SJCRH30 (cell line): Measurements from ENCODE around the gene RPL38. TPM values are rescaled to one million over a fixed set of nuclear protein-coding genes. Genes with fewer than 3 reads are reported as not detected.

Source experiments
- DNase-seq, 2 experiments: peaks; one replicate each; pipeline ENCODE4 v3.0.0-alpha.2; 2015 to 2020
- H3K27ac ChIP-seq: fragments of 250-450 bp; sonication (Bioruptor Pico); 2 replicates; pipeline ENCODE4 v1.5.1; 2020; ENCODE audit warnings: mild to moderate bottlenecking, moderate library complexity
- H3K27me3 ChIP-seq: fragments of 250-450 bp; sonication (Bioruptor Pico); 2 replicates; pipeline ENCODE4 v1.5.1; 2020; ENCODE audit warnings: mild to moderate bottlenecking, moderate library complexity
- H3K36me3 ChIP-seq: fragments of 250-450 bp; sonication (Bioruptor Pico); 2 replicates; pipeline ENCODE4 v1.5.1; 2020; ENCODE audit warnings: mild to moderate bottlenecking, moderate library complexity
- H3K4me1 ChIP-seq: fragments of 250-450 bp; sonication (Bioruptor Pico); 2 replicates; pipeline ENCODE4 v1.5.1; 2020; ENCODE audit warnings: mild to moderate bottlenecking, moderate library complexity
- H3K4me3 ChIP-seq: fragments of 250-450 bp; sonication (Bioruptor Pico); 2 replicates; pipeline ENCODE4 v1.5.1; 2020; ENCODE audit warnings: mild to moderate bottlenecking, moderate library complexity
- H3K9me3 ChIP-seq: fragments of 250-450 bp; sonication (Bioruptor Pico); replicated peaks from 2 replicates; pipeline ENCODE4 v1.5.1; 2020; ENCODE audit warnings: mild to moderate bottlenecking, moderate library complexity
- total RNA-seq: library from RNA; depleted of rRNA; stranded (reverse); fragments of >200 nt; shearing (Covaris generic); gene quantifications from 2 replicates; pipeline ENCODE4 v1.2.3, GENCODE V29; 2014

The RPL38 gene
- total RNA-seq, 1 experiment from 2014 or later: 5,758 TPM

DNA sequence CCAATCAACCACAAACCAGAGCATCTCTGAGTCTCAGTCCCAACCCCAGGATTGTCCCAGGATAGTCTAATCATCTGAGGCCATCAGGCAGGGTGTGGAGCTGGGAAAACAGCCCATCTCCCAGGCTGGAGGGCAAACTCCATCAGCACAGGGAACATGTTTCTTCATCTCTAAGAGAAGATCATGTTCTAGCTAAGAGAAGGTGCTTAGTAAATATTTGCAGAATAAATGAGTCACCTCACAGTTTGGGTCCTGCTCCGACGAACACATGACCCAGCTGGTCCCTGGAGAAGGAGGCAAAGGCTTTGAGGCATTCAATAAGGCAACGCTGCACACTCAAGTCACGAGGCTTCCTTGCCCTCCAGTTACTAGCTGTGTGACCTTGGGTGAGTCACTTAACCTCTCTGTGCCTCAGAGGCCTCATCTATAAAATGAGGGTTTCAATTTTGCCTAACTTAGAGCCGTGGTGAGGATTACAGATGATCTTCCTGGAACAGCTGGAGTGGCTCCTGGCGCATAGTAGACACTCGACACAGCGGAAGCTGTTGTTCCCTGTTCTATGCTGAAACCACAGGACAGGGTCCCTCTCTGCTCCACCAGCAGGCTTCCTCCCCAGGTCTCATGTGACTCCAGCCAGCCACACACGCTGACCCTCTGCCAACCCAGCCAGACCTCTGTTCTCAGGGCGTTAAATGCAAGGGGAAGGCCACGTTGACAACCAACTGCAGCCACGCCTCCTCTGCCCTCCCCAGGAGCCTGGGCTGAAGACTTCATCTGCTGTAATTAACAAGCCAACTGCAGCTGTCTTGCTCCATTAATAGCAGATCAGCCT is 10.3 kb upstream of the RPL38 start:
- no peaks in the 10 kb centered on the region for H3K36me3 ChIP-seq

DNA sequence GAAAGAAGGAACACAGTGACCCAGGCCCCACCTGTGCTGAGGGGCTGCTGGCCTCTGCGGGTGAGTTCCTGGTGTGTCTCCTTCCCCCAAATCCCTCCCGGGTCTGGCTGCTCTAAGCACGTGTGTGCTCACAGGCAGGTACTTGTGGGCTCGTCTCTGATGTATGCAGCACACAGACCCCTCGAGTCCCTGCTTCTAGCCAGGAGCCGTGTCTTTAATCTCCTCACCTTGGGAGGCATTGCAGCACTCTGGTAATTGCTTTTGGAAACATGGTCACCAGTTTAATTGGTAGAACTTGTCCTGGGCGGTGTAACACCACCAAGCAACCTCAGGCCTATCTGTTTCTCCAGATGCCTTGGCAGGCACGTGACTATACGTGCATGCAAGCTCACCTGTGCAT is 8.8 kb upstream of the RPL38 start:
- Histone ChIP-seq H3K36me3 (no peaks in the 10 kb centered on the region), H3K4me3 (no peak overlapping the region), H3K27ac (no peak overlapping the region), H3K9me3 (no peaks in the 10 kb centered on the region), H3K4me1 (peaks cover 43% of the 10 kb centered on the region), H3K27me3 (peaks cover 3% of the 10 kb centered on the region; the same call in 1 of the 2 replicates)
- DNase-seq: no peak

More for the DNA sequence above, 10.3 kb upstream of the RPL38 start:
- DNase-seq: peak; percentile 99 to 100
- H3K27me3 ChIP-seq: no peaks in the 10 kb centered on the region
- H3K27ac ChIP-seq: peak overlapping the region; percentile 61
- H3K4me3 ChIP-seq: no peak overlapping the region
- H3K4me1 ChIP-seq: peaks cover 43% of the 10 kb centered on the region
- no peaks in the 10 kb centered on the region for H3K9me3 ChIP-seq

DNA sequence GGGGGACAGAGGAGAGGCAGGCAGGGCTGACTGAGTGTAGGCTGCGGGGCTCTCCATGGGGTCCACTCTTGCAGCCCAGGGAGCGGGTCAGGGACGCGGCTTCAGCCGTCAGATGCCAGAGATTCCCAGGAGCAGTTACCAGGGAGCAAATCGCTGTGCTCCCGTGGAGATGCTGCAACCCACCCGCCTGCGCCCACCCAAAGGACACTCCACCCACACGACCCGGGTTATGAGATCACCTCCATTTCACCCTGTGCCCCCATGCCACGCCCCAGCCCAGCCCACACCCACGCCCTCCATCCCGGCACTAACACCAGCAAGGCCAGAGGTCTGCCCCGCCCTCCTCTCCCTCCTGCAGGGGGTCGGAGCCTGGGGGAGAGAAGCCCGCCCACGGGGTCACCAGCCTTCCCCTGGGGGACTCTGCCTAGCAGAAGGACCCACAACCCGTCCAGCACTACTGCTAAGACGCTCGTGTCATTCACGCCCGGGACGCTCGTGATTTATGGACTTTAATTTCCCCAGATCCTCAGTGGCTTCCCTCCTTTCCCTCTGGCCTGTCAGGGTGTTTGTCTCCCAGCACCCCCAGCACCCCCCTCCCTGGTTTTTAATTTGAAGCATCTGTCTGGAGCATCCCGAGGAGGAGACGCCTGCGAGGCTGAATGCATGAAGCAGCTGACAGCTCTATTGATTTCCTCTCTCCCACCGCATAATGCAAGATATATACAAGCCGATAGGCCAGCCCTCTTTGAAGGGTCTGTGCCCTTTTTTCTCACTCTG is 6.7 kb upstream of the RPL38 start:
- peaks cover 54% of the 10 kb centered on the region for H3K4me1 ChIP-seq
- peaks cover 7% of the 10 kb centered on the region; the same call in 1 of the 2 replicates for H3K27me3 ChIP-seq
- peak overlapping the region; percentile 7 for H3K4me3 ChIP-seq

DNA sequence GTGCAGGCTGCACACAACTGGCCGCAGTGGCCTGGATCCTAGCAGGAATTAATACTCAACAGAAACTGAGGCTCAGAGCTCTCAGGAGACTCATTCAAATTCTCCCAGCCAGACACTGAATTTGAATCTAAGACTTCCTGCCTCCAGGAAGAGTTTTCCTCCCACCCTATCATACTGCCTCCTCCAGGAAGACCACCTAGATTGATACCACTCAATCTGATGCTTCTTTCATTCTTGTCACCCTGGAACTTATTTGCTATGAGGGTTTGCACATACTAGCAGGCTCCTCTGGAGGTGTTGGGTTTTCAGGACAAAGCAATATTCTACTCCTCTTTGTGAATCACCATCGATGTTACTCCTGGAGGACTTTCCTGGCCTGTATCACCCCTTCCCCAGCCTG is 5.7 kb upstream of the RPL38 start:
- Histone ChIP-seq H3K27me3 (peaks cover 13% of the 10 kb centered on the region; the same call in 1 of the 2 replicates), H3K4me1 (peaks cover 52% of the 10 kb centered on the region), H3K4me3 (no peak overlapping the region), H3K9me3 (no peaks in the 10 kb centered on the region), H3K36me3 (no peaks in the 10 kb centered on the region), H3K27ac (no peak overlapping the region)
- no peak for DNase-seq

More for the DNA sequence above, 6.7 kb upstream of the RPL38 start:
- DNase-seq: peak; percentile 39 to 57
- Histone ChIP-seq H3K36me3 (no peaks in the 10 kb centered on the region), H3K27ac (no peak overlapping the region), H3K9me3 (no peaks in the 10 kb centered on the region)

DNA sequence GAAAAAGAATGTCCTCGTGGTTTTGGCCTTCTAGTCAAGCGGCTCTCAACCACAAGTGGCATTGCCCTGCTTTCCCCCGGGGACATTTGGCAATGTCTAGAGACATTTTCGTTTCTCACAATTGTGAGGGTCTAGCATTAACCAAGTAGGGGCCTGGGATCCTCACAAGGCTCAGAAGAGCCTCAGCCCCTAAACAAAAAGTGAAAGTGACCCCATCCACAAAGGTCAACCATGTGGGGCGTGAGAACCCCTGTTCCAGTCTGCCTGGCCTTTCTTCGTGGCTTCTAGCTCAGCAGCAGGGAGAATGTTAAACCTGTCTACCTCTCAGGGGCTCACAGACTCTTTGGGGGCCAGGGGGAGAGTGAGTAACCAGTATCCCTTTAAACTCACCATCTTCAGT is 4.8 kb upstream of the RPL38 start:
- Histone ChIP-seq H3K4me3 (no peak overlapping the region), H3K4me1 (peaks cover 48% of the 10 kb centered on the region), H3K27me3 (peaks cover 13% of the 10 kb centered on the region; the same call in 1 of the 2 replicates)

DNA sequence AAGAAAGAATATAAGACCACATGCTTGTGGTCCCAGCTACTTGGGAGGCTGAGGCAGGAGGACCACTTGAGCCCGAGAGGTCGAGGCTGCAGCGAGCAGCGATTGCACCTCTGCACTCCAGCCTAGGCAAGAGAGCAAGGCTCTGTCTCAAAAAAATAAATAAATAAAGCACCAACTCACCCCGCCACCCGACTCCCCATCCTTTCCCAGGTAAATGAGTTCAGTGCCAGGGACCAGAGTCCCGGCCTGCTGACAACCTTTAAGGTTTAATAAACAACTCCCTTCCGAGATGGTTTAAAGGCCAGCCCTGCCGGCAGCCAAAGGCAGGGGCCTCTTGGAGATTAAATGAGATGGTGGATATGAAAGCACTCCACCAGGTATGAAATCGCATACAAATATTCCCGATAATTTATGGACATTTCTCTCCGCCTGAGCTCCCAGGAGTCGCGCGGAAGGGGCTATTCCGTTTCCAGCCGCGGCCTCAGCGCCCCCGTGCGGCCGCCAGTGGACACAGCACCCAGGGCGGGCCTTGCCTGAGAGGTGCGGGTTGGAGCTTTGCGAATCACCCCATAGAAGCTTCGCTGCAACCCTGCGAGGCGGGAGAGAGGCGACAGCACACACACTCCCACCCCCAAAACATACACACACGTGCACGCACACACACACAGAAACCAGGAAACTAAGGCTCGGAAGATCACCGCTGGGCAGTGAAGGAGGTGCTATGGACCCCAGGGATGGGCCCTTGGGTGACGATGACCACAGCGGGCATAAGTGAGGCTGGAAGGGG is 4.0 kb upstream of the RPL38 start:
- Histone ChIP-seq H3K36me3 (peaks cover 9% of the 10 kb centered on the region), H3K9me3 (no peaks in the 10 kb centered on the region), H3K27ac (no peak overlapping the region), H3K4me1 (peaks cover 40% of the 10 kb centered on the region), H3K4me3 (no peak overlapping the region), H3K27me3 (peaks cover 13% of the 10 kb centered on the region; the same call in 1 of the 2 replicates)
- peak; percentile 72 to 85 for DNase-seq

More for the DNA sequence above, 4.8 kb upstream of the RPL38 start:
- Histone ChIP-seq H3K36me3 (peaks cover 1% of the 10 kb centered on the region; the same call in 1 of the 2 replicates), H3K9me3 (no peaks in the 10 kb centered on the region), H3K27ac (no peak overlapping the region)
- no peak for DNase-seq

DNA sequence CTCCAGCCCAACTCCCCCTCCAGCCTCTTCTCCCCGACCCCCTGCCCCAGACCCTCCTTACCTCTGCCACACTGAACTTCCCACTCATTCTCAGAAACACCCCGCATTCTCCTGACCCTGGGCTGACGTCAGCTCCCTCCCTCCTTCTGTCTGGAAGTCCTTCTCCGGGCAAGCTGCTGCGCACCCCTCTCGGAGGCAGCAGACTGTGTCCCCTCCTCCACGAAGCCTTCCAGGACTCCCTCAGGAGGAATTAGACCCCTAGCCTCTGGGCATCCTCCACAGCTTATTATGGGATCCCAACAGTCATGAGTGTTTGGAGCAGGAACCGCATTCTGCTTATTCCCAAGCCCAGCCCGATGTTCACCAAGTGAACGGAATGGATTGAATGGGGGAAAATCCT is 3.4 kb upstream of the RPL38 start:
- no peak for DNase-seq
- Histone ChIP-seq H3K4me1 (peaks cover 40% of the 10 kb centered on the region), H3K4me3 (no peak overlapping the region), H3K36me3 (peaks cover 15% of the 10 kb centered on the region), H3K27ac (no peak overlapping the region), H3K27me3 (peaks cover 13% of the 10 kb centered on the region; the same call in 1 of the 2 replicates), H3K9me3 (no peaks in the 10 kb centered on the region)

DNA sequence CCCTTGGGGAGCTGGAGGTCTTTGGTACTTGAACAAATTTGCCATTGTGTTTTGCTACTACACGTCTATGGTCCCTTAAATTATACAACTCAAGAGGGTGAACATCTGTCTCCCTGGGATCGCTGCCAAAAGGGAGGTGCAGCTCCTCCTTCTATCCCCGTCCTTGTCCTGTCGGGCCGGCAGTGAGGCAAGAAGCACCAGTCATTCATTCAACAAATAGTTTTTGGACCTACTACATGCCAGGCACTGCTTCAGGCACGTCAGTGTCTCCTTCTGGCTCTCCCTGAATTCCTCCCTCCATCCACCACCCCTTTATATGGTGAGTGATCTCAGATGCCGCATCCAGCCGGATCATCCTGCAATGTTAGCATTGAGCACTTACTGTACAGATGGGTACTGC is 2.2 kb upstream of the RPL38 start:
- peak; percentile 93 to 97 for DNase-seq
- H3K27ac ChIP-seq: no peak overlapping the region
- H3K9me3 ChIP-seq: no peaks in the 10 kb centered on the region
- no peak overlapping the region for H3K4me3 ChIP-seq
- H3K4me1 ChIP-seq: peaks cover 37% of the 10 kb centered on the region
- H3K27me3 ChIP-seq: peaks cover 13% of the 10 kb centered on the region; the same call in 1 of the 2 replicates
- H3K36me3 ChIP-seq: peaks cover 27% of the 10 kb centered on the region

DNA sequence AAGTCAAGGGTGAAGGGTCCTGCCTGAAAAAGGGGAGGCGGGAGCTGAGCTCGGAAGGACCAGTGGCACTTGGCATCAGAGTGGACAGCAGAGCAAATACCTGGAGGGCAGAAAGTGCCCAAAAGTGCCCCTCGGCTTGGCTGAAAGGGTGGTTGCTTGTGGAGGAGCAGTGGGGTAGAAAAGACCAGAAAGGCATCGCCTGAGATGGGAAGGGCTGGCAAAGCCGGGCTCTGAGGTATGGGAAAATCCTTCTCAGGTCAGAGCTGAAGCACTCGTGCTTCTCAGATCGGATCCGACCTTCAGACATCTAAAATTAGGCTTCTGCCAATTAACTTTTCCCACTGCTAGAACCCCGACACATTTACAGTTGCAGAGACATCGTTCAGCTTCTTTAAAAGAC is 1.5 kb upstream of the RPL38 start:
- Histone ChIP-seq H3K4me3 (no peak overlapping the region), H3K27ac (no peak overlapping the region), H3K9me3 (no peaks in the 10 kb centered on the region), H3K27me3 (peaks cover 13% of the 10 kb centered on the region; the same call in 1 of the 2 replicates), H3K36me3 (peaks cover 31% of the 10 kb centered on the region), H3K4me1 (peaks cover 30% of the 10 kb centered on the region)
- no peak for DNase-seq

DNA sequence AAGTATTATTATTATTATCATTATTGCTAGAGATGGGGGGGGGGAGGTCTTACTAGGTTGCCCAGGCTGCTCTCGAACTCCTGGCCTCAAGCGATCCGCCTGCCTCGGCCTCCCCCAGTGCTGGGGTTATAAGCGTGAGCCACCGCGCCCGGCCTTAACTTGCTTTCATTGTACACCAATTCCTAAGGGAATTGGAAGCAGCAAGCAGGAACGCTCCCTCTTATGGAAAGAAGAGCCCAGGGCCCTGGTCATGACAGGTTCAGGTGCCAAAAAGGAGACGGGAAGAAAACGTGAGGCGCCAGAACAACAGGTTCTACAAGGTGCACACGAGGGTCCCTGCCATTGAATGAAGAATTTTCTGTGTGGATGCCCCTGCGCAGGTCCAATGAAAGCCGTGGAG is 540 bp upstream of the RPL38 start:
- H3K4me1 ChIP-seq: peaks cover 23% of the 10 kb centered on the region
- H3K9me3 ChIP-seq: no peaks in the 10 kb centered on the region
- no peak overlapping the region for H3K27ac ChIP-seq
- DNase-seq: peak in 1 of 2 experiments; percentile 46
- H3K36me3 ChIP-seq: peaks cover 41% of the 10 kb centered on the region
- H3K27me3 ChIP-seq: peaks cover 13% of the 10 kb centered on the region; the same call in 1 of the 2 replicates
- H3K4me3 ChIP-seq: peak overlapping the region; percentile 91; the same call in 1 of the 2 replicates

DNA sequence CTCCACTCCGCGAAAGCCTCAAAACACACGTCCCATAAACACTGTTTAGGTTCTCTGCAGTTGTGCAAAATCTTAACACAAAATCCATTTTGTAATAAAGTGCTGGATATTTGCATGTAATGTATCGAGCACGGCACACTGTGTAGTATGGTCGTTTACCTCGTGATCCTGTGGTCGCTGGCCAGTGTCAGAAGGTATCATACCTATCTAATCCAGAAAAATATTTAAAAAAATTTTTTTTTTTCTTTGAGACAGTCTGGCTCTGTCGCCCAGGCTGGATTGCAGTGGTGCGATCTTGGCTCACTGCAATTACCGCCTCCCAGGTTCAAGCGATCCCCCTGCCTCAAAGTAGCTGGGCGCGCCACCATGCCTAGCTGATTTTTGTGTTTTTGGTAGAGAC is 996 bp downstream of the RPL38 start:
- Histone ChIP-seq H3K4me1 (peaks cover 23% of the 10 kb centered on the region), H3K27me3 (peaks cover 9% of the 10 kb centered on the region; the same call in 1 of the 2 replicates), H3K4me3 (peak overlapping the region; percentile 91), H3K9me3 (no peaks in the 10 kb centered on the region), H3K36me3 (peaks cover 57% of the 10 kb centered on the region), H3K27ac (peak overlapping the region; percentile 84)
- DNase-seq: no peak

DNA sequence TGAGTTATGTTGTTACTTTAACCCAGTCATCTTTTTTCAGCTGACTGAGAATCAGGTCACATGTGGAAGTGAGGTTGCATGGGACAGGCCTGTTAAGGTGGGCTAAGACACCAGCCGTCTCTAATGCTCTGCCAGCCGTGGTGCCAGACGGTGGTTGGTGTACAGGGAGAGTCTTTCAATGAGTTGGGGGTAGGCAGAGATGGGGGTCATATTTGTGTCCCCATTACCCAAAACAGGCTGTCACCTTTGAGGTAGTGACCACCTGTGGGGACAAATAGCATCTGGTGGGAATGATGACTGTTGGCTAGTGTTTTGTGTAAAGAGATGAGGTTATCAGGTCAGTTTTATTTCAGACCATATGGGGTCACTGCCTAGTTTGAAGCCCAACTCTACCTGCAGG is 1.8 kb downstream of the RPL38 start:
- Histone ChIP-seq H3K4me1 (peaks cover 22% of the 10 kb centered on the region), H3K36me3 (peaks cover 65% of the 10 kb centered on the region), H3K27ac (no peak overlapping the region), H3K27me3 (peaks cover 9% of the 10 kb centered on the region; the same call in 1 of the 2 replicates), H3K9me3 (no peaks in the 10 kb centered on the region), H3K4me3 (peak overlapping the region; percentile 91)
- DNase-seq: no peak

DNA sequence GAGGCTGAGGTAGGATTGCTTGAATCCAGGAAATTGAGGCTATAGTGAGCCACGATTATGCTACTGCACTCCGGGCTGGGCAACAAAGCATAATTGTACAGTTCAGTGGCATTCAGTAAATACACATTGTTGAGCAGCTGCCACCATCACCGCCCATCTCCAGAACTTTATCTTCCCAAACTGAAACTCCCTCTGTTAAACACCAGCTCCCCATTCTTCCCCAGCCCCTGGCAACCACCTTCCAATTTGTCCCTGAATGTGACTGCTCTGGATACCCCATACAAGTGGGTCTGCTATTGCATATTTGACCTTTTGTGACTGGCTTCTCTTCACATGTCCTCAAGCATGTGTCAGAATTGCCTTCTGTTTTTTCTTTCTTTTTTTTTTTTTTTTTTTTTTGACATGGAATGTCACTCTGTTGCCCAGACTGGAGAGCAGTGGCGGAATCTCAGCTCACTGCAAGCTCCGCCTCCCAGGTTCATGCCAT is 2.9 kb downstream of the RPL38 start:
- no peak overlapping the region for H3K4me3 ChIP-seq
- DNase-seq: no peak
- peaks cover 11% of the 10 kb centered on the region for H3K4me1 ChIP-seq
- H3K27ac ChIP-seq: no peak overlapping the region
- peaks cover 9% of the 10 kb centered on the region; the same call in 1 of the 2 replicates for H3K27me3 ChIP-seq
- H3K36me3 ChIP-seq: peaks cover 74% of the 10 kb centered on the region
- H3K9me3 ChIP-seq: no peaks in the 10 kb centered on the region
